ENCODE measurements around the gene CCDC174.

DNA sequence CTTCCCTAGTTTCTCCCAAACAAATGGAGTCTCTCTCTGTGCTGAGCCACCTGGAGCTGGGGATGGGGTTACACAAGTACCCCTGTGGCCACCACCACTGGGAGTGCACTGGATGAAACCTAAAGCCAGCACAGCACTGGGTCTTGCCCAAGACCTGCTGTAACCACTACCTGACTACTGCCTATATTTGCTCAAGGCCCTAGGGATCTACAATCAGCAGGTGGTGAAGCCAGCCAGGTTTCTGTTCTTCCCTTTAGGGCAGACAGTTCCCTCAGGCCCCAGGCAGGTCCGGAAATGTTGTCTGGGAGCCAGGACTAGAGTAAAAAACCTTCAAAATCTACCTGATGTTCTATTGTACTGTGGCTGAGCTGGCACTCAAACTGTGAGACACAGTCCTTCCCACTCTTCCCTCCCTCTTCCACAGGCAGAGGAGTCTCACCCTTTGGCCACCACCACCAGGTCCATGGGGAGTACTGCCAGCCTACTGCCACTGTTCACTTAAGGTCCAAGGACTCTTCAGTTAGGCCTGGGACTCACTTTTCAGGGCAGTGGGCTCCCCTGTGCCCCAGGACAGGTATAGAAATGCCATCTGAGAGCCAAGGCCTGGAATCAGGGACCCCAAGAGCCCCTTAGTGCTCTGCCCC is 47.2 kb downstream of the CCDC174 start:
- TF ChIP-seq, protein P1, sequence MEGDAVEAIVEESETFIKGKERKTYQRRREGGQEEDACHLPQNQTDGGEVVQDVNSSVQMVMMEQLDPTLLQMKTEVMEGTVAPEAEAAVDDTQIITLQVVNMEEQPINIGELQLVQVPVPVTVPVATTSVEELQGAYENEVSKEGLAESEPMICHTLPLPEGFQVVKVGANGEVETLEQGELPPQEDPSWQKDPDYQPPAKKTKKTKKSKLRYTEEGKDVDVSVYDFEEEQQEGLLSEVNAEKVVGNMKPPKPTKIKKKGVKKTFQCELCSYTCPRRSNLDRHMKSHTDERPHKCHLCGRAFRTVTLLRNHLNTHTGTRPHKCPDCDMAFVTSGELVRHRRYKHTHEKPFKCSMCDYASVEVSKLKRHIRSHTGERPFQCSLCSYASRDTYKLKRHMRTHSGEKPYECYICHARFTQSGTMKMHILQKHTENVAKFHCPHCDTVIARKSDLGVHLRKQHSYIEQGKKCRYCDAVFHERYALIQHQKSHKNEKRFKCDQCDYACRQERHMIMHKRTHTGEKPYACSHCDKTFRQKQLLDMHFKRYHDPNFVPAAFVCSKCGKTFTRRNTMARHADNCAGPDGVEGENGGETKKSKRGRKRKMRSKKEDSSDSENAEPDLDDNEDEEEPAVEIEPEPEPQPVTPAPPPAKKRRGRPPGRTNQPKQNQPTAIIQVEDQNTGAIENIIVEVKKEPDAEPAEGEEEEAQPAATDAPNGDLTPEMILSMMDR (IDR thresholded peaks at IDR 0.05): no peak
- no peak for TF ChIP-seq POLR2A (IDR thresholded peaks at IDR 0.05)

Measured in vagina (tissue), 2 donors.